DMS153 treated with DMSO at 0.1 percent for 48 hours (cell line): ENCODE measurements around the gene EMC1.
A peak's percentile ranks its signal among the peaks of the same experiment; 100 is the strongest.
"Not testable (repeated sequence)": the region's sequence is repeated elsewhere in the genome, so short reads cannot be mapped to it uniquely, and the experiment has no call there.

ENCODE experiments used
- DNase-seq: peaks from one replicate; lab custom pipeline; 2025; ENCODE audit not compliant: unreplicated experiment; lab: John Stamatoyannopoulos, UW

The EMC1 gene

GRCh38 chr1:19220080-19220846, 31.1 kb downstream of the EMC1 start:
- DNase-seq: no peak

GRCh38 chr1:19219451-19219850, 31.9 kb downstream of the EMC1 start:
- DNase-seq: no peak

GRCh38 chr1:19216585-19216984, 34.7 kb downstream of the EMC1 start:
- not testable (repeated sequence) for DNase-seq

- no peak for DNase-seq
Measured at GRCh38 chr1:19213580-19213979, 37.7 kb downstream of the EMC1 start.

GRCh38 chr1:19212167-19212566, 39.2 kb downstream of the EMC1 start:
- DNase-seq: no peak

- no peak for DNase-seq
Measured at GRCh38 chr1:19210772-19211549, 40.4 kb downstream of the EMC1 start.

- DNase-seq: peak; percentile 82
Measured at GRCh38 chr1:19209990-19210771, 41.1 kb downstream of the EMC1 start, which contains the start of gene UBR4. Gene UBR4 (minus strand): TSS chr1:19210266. CDS start chr1:19210248, 18 bp downstream.

- DNase-seq: no peak
Measured at GRCh38 chr1:19209439-19209989, 41.8 kb downstream of the EMC1 start.

GRCh38 chr1:19208710-19209438, 42.5 kb downstream of the EMC1 start:
- DNase-seq: no peak

- DNase-seq: no peak
Measured at GRCh38 chr1:19206947-19207346, 44.4 kb downstream of the EMC1 start.

- DNase-seq: no peak
Measured at GRCh38 chr1:19205845-19206244, 45.5 kb downstream of the EMC1 start.

GRCh38 chr1:19205403-19205802, 45.9 kb downstream of the EMC1 start:
- DNase-seq: no peak

- DNase-seq: no peak
Measured at GRCh38 chr1:19204446-19205266, 46.7 kb downstream of the EMC1 start.

GRCh38 chr1:19203440-19203839, 47.9 kb downstream of the EMC1 start:
- no peak for DNase-seq

GRCh38 chr1:19202396-19202795, 48.9 kb downstream of the EMC1 start:
- no peak for DNase-seq

GRCh38 chr1:19199969-19200604, 51.2 kb downstream of the EMC1 start:
- no peak for DNase-seq

GRCh38 chr1:19199329-19199968, 51.9 kb downstream of the EMC1 start:
- DNase-seq: no peak

- no peak for DNase-seq
Measured at GRCh38 chr1:19198820-19199219, 52.5 kb downstream of the EMC1 start.

- no peak for DNase-seq
Measured at GRCh38 chr1:19197845-19198244, 53.5 kb downstream of the EMC1 start.
